Endodermal cell (in vitro differentiated cells): ENCODE data around the gene MYCN. TPM values are rescaled to one million over a fixed set of nuclear protein-coding genes. Genes with fewer than 3 reads are reported as not detected.

Experiments used
- DNase-seq: peaks from one replicate; pipeline ENCODE4 v3.0.0-alpha.2; 2017
- H3K27ac ChIP-seq: 2 replicates; pipeline ENCODE4 v1.5.1; 2013; ENCODE audit warnings: mild to moderate bottlenecking, low read depth, low read length, moderate library complexity
- H3K27me3 ChIP-seq: 2 replicates; pipeline ENCODE4 v1.6.1; 2013; ENCODE audit warnings: mild to moderate bottlenecking, low read length, moderate library complexity; ENCODE audit not compliant: insufficient read depth, control insufficient read depth, poor library complexity, severe bottlenecking
- H3K36me3 ChIP-seq: 2 replicates; pipeline ENCODE4 v1.7.0; 2013; ENCODE audit warnings: mild to moderate bottlenecking, low read length, moderate library complexity; ENCODE audit not compliant: control insufficient read depth, insufficient read depth
- H3K4me1 ChIP-seq: one replicate; pipeline ENCODE4 v1.7.0; 2013; ENCODE audit warnings: low read length; ENCODE audit not compliant: control insufficient read depth, insufficient read depth
- H3K4me3 ChIP-seq: 2 replicates; pipeline ENCODE4 v1.5.1; 2013; ENCODE audit warnings: mild to moderate bottlenecking, low read length, moderate library complexity
- H3K9ac ChIP-seq: 2 replicates; pipeline ENCODE4 v1.6.1; 2013; ENCODE audit warnings: mild to moderate bottlenecking, low read length, moderate library complexity; ENCODE audit not compliant: poor library complexity, severe bottlenecking; ENCODE audit errors: extremely low read depth
- H3K9me3 ChIP-seq: 2 replicates; pipeline ENCODE4 v1.6.1; 2013; ENCODE audit warnings: mild to moderate bottlenecking, low read length, moderate library complexity; ENCODE audit not compliant: control insufficient read depth
- H3K27ac Mint-ChIP-seq: 2 replicates; pipeline ENCODE4 v1.8.0; 2020; ENCODE audit warnings: mixed read lengths
- H3K27me3 Mint-ChIP-seq: 2 replicates; pipeline ENCODE4 v1.8.0; 2021; ENCODE audit warnings: mild to moderate bottlenecking, mixed read lengths; ENCODE audit not compliant: insufficient read depth
- H3K36me3 Mint-ChIP-seq: 2 replicates; pipeline ENCODE4 v1.8.0; 2020; ENCODE audit warnings: low read depth, mixed read lengths
- H3K4me1 Mint-ChIP-seq: 2 replicates; pipeline ENCODE4 v1.8.0; 2020; ENCODE audit warnings: mixed read lengths
- H3K4me3 Mint-ChIP-seq: 2 replicates; pipeline ENCODE4 v1.8.0; 2020; ENCODE audit warnings: mild to moderate bottlenecking, moderate library complexity, mixed read lengths
- H3K9me3 Mint-ChIP-seq: 2 replicates; pipeline ENCODE4 v1.8.0; 2020; ENCODE audit warnings: mild to moderate bottlenecking, mixed read lengths
- WGBS, 2 experiments: methylation state at CpG; one replicate each; pipeline versions ENCODE4 v1.1.5 to v1.1.7; 2013; ENCODE audit warnings: missing lambda C conversion rate in 2 of 2, mixed read lengths in 1 of 2; ENCODE audit not compliant: insufficient coverage in 1 of 2, insufficient read length in 1 of 2; 5-methylcytosine and 5-hydroxymethylcytosine counted together
- total RNA-seq, 2 donors: library from RNA; stranded (reverse); fragmentation: NEBNext Ultra II Directional in 1 of 2; extraction: Animal tissue kit (Norgen Biotek cat#: 25700) in 1 of 2; gene quantifications; 2 replicates in 1 of 2; 3 replicates in 1 of 2; pipeline ENCODE4 v1.2.1, GENCODE V29; 2021
- TF ChIP-seq, protein P1 (sequence below): fragments of 200-600 bp; sonication (generic); conservative IDR thresholded peaks from 2 replicates; pipeline ENCODE4 v1.5.0; 2021; ENCODE audit warnings: antibody characterized with exemption, mild to moderate bottlenecking

MYCN gene
- total RNA-seq, 2 donors from 2014 or later: 36.8 to 52.3 TPM

DNA sequence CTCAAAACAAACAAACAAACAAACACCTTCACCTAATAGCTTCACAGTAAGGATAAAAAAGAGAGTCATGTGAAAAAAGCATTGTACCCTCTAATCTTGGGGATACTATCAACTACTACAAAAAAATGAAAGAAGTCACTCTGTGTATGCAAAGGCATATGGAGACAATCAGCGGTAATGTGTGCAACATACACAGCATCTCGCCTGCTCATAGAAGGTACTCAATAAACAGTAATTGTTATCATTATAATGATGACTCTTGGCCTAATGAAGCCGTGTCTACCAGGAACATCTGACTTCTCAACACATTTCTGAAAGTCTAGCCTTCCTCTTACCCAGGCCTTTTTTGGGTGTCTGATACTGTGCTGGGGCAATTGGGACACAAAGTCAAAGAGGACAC is 55.3 kb downstream of the MYCN start:
- H3K4me3 ChIP-seq: no peak overlapping the region
- no peaks in the 10 kb centered on the region for H3K9me3 ChIP-seq
- H3K36me3 ChIP-seq: no peaks in the 10 kb centered on the region
- H3K27me3 Mint-ChIP-seq: peaks cover 4% of the 10 kb centered on the region
- no peak overlapping the region for H3K9ac ChIP-seq
- no peaks in the 10 kb centered on the region for H3K36me3 Mint-ChIP-seq
- no peak overlapping the region for H3K27ac Mint-ChIP-seq
- TF ChIP-seq, protein P1, sequence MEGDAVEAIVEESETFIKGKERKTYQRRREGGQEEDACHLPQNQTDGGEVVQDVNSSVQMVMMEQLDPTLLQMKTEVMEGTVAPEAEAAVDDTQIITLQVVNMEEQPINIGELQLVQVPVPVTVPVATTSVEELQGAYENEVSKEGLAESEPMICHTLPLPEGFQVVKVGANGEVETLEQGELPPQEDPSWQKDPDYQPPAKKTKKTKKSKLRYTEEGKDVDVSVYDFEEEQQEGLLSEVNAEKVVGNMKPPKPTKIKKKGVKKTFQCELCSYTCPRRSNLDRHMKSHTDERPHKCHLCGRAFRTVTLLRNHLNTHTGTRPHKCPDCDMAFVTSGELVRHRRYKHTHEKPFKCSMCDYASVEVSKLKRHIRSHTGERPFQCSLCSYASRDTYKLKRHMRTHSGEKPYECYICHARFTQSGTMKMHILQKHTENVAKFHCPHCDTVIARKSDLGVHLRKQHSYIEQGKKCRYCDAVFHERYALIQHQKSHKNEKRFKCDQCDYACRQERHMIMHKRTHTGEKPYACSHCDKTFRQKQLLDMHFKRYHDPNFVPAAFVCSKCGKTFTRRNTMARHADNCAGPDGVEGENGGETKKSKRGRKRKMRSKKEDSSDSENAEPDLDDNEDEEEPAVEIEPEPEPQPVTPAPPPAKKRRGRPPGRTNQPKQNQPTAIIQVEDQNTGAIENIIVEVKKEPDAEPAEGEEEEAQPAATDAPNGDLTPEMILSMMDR: no peak
- no peaks in the 10 kb centered on the region for H3K27me3 ChIP-seq
- peaks cover 14% of the 10 kb centered on the region for H3K4me1 Mint-ChIP-seq
- H3K4me3 Mint-ChIP-seq: no peak overlapping the region
- H3K27ac ChIP-seq: no peak overlapping the region
- WGBS, 2 experiments: 96 to 100% methylated on average over 3 of the region's 3 CpGs
- H3K9me3 Mint-ChIP-seq: no peaks in the 10 kb centered on the region
- no peak for DNase-seq
- no peaks in the 10 kb centered on the region for H3K4me1 ChIP-seq
